ENCODE measurements around the gene TCTA.

- TF ChIP-seq CTCF (IDR thresholded peaks at IDR 0.05; ENCODE audit: low read depth, low read length) (no peak), EZH2phosphoT487 (IDR thresholded peaks at IDR 0.05; ENCODE audit: low read depth) (no peak)
These were observed 3.8 kb downstream of the TCTA start for GRCh38 chr3:49415931-49416601.

Measured in OCI-LY3 (cell line).